HG03196 (cell line): ENCODE results near the gene EIF4G2.
A peak's percentile ranks its signal among the peaks of the same experiment; 100 is the strongest.

ENCODE experiments used
- ATAC-seq: cut with Tn5 transposase; IDR thresholded peaks from one replicate; pipeline ENCODE4 v1.9.1; 2021; ENCODE audit not compliant: unreplicated experiment

Gene EIF4G2

DNA sequence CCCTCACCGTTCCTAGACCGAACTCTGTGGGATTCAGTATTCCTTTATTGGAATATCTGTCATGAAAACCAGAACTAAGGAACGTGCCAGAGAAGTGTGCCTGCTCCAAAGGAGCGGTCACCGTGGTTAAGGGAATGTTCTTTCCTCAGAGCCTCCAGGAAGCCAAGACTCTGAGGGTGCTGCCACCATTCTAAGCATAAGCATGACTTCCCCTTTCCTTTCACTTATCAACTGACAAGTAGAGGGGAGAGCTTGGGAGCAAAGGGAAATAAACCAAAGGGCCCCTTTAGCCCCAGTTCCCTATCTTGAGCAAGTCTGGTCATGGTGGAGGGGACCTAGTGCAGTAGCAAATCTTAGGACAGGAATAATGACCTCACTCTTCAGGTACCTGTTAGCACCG, 30.9 kb downstream of the EIF4G2 start:
- ATAC-seq = no peak

DNA sequence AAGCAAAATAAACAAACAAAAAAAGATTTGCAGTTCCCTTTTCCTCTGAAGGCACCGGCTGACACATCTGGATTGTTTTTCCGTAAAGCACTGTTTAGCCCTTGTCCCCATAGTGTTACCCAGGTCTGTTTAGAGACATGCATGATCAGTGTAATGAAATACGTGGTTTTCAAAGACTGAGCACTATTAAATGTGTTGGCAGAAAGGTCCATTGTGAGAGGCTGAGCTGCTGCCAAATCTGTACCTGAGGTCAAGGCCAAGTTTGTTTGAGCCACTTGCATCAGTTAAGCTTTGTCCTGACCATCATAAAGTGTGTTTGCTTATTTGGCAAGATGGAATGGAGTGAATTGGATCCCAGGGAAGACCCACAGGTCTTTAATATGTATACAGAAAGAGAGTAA, 31.3 kb downstream of the EIF4G2 start:
- no peak for ATAC-seq

DNA sequence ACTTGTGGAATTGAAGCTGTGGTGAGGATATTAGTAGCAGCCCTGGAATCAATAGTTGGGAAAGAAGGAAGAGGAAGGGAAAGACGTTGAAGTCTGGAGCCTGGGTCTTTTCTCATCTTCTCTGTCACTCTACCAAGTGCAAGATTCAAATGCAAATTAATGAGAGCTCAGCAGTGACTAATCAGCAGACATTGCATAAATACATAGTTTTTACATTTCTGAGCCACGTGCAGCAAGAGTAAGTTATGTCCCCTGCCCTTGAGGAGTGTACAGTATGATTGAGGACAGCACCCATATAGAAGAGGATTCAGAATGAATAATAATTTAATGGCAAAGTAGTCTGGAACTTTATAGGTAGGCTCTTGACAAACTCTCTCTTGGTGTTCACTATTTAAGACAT, 33.9 kb downstream of the EIF4G2 start:
- ATAC-seq = no peak

DNA sequence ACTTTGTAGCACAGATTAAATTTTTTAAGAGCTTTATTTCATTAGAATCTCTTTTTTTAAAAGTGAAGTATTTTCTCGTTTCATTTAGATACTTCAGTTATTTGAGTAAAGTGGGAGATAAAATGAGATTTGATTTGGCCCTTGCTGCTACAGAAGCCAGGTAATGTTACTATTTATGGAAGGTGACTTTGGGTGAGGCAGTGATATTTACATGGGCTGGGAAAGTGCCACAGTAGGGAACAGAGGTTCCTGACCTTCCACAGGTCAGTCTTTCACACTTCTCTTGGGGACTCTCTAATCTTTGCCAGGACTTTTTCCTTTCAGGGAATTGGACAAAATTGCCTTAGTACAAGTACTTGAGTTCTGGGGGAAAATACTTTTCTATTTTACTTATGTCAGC, 37.3 kb downstream of the EIF4G2 start:
- ATAC-seq = no peak

DNA sequence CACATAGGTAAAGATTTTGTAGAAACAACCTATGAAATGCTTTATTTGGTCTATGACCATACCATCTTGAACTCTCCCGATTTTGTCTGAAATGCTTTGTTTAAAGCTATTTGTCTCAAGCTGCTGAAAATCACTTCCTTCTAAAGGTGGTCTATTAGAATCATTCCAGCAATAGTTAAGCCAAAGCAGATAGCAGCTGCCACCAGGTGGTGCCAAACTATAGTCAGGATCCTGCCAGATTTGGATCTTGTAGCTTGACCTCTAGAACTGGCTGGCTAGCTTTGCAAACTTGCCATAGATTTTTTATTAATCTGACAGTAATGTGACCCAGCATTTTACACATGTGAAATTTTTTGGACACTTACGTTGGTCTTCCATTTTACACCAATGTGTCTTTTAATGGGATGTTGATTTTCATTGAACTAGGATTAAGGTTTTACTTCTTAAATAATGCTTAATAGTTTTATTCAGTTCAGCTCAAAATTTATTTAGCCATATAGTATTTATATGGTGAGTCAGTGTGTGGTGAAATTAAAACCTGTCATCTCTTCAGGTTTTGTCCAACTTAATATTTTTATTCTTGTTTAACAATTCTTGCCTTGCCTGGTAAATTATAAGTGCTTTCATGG, 38.0 kb downstream of the EIF4G2 start:
- ATAC-seq = no peak

DNA sequence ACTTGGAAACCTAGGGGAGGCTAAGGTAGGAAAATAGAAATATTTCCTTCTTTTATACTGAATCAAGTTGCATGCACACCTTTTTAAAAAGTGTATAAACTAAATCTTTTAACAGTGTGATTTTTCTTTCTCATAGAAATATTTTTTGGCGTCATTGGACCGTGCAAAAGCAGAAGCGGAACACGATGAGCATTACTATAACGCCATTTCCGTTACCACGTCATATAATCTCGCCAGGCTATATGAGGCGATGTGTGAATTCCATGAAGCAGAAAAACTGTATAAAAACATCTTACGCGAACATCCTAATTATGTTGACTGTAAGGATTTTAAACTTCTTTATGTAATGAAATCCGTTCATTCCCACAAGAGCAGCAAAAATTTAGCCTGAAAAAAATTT, 44.3 kb downstream of the EIF4G2 start:
- ATAC-seq = no peak

DNA sequence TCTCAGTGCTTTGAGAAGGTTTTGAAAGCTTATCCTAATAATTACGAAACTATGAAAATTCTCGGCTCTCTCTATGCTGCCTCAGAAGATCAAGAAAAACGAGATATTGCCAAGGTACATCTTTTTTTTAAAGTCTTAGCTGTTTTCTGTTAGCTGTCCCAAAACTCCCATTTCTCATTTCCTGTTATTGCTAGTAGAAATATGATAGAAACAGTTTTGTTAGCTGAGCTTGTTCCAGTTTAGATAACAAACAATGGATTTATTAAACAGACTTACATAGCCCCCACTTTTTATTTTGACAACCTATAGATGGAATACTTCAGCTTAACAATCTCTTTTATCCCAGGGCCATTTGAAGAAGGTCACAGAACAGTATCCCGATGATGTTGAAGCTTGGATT, 45.0 kb downstream of the EIF4G2 start:
- ATAC-seq = no peak

DNA sequence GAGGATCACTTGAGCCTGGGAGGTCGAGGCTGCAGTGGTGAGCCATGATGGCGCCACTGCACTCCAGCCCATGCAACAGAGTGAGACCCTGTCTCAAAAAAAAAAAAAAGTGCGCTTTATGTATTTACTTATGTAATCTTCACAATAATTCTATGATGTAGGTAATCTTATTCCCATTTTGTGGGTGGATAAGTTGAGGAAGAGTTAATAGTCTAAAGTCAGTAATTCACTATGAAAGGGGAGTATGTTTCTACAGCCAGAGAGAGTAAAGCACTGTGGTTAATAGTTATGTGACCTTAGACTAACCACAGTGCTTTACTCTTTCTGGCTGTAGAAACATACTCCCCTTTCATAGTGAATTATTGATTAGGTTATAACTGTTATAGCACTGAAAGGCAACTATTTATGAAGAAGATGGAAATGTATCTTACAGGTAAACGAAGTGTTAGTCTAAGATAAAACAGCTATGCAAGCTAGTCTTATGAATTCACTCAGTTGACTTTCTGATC, 45.8 kb downstream of the EIF4G2 start:
- ATAC-seq = no peak

DNA sequence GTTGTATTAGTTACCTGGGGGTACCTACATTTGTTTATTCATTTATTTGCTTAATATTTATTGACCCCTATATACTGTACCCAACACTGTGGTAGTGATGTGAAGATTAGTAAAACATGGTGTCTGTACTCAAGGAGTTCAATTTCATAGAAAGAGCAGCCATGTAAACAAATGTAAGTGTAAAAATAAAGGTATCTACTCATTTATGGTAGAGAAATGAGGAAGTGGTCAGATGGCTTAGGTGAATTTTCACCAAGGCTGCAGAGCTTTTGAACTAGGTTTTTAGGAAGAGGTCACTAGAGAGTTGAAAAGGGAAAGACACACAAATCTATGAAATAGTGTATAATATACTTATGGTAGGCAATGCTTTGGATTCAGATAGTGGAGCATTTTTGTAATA, 46.5 kb downstream of the EIF4G2 start:
- peak; percentile 74 for ATAC-seq

DNA sequence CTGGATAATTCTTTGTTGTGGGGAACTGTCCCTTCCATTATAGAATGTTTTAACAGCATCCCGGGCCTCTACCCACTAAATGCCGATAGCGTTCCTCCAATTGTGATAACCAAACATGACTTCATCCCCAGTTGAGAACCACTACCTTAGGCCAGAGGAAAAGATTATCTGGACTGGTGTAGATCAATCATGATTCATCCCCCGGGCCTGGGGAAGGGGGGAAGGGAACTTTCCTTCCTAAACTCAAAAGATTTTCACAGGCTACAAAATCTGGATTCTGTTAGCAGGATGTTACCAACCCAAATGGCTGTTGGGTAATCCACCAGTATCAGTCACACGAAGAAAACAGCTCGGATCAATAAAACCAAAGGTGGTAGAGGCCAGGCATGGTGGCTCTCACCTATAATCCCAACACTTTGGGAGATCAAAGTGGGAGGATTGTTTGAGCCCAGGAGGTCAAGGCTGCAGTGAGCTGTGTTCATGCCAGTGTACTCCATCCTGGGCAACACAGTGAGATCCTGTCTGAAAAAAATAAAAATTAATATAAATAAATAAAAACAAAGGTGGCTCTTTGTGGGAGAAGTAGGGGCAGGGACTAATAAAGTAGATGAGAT, 47.5 kb downstream of the EIF4G2 start:
- ATAC-seq = no peak

DNA sequence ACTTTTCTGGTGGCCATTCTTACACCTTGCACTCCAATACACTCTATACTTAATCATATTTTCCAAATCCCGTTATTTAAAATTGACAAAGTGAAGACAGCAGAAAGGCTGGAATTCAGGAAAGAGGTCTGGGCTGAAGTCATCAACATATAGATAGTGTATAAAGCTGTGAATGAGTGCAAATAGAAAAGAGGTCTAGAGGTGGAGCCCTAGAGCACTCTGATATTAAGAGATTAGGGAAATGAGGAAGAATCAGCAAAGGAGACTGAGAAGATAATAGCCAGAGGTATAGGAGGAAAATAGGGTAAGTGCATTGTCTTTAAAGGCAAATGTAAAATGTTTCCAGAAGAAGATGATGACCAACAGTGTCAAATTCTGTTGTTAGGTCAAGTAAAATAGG, 49.8 kb downstream of the EIF4G2 start:
- no peak for ATAC-seq

DNA sequence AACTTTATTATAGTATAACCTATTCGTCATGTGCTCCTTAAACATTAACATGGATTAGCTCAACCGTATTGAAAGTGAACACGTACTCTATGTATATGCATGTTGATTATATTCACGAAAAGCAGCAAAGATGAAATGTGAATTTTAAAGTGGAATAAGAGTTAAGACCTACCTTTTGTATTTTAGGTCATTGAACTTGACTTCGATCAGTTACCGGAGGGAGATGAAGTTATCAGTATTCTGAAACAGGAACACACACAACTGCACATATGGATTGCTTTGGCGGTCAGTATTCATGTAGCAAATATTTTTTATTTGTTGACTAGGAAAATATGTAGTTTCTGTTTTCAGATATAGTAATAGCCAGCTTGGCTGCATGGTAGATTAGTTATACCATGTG, 56.2 kb downstream of the EIF4G2 start:
- ATAC-seq = no peak

DNA sequence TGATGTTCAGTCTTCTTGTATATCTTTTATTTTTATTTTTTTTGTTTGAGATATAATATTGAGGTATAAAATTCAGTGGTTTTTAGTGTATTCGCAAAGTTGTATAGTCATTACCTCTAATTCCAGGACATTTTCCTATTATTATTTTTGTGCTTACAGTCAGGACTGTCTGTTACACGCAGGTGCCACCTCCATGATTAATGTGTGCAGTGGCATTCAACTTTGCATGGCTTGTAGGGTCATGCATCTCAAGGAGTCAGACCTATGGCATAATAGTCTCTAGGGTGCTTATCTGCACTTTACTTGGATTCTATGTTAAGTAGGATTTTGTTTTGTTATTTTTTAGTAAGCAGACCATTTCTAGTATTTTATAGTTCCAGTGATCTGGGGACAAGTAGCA, 56.7 kb downstream of the EIF4G2 start:
- no peak for ATAC-seq

DNA sequence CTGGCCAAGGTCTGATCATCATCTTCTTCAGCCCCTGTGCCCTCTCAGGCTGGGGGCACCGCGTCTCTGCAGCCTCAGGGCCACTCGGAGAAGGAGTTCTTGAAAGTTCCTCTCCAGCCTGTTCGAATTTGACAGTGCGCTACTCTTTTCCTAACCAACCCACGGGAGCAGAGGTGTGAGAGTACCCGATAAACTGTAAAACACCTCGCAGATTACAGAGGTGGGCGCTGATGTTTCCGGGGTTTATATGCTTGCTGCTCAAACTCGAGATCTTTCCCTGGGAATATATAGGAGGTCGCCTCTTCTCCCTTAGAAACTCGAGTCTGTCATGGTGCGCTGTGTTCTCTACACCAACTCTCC, 57.2 kb downstream of the EIF4G2 start:
- no peak for ATAC-seq

DNA sequence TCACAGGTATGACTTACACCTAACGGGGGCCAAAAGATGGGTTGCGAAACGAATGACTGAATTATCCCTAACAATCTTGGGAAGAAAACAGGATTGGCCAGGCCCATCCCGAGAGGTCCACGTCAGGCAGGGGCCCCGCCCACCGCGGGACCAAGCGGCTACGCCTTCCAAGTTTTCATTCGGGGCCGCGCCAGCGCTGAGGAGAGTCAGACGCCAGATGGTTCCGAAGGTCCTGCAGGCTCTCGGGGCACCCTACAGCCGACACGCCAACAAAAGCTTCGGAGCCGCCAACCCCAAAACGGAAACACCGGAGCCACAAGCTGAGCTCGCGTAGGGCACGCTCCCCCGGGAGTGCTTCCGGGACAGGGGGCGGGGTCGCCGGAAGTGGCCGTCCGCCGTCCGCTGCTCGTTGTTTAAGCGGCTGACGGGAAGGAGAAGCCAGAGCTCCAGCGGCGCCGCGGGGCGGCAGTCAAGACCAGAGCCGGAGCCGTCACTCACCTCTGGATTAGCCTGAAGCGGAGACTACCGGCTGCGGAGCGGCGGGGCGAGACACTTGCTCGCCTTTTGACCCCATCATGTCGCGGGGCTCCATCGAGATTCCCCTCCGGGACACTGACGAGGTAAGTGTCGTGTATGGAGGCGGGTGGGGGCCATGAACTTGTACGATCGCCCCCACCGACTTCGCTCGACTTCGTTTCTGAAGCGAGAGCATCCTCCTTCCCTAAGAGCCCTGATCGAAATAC, 57.7 kb downstream of the EIF4G2 start, which contains the start of gene CTR9:
Gene CTR9 (plus strand): TSS at position 409 of the 743 bp plus-strand sequence. CDS start 167 bp downstream, at position 576.
- peak; percentile 93 for ATAC-seq

DNA sequence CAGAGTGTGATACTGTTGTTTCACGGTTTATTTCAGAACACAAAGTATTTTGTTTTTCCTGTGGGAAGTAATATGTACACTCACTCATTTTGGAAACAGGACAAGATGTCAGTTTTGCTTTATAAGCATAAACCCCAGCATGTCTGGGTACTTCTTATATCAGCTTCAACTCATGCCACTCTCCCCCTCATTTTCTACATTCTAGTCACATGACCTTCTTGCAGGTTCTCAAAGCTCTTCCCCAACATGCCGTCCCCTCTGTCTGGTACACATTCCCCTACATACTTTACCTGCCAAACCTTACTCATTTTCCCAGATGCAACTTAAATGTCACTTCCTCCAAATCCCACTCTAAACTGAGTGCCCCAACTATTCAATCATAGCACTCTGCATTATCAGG, 59.2 kb downstream of the EIF4G2 start:
- no peak for ATAC-seq

DNA sequence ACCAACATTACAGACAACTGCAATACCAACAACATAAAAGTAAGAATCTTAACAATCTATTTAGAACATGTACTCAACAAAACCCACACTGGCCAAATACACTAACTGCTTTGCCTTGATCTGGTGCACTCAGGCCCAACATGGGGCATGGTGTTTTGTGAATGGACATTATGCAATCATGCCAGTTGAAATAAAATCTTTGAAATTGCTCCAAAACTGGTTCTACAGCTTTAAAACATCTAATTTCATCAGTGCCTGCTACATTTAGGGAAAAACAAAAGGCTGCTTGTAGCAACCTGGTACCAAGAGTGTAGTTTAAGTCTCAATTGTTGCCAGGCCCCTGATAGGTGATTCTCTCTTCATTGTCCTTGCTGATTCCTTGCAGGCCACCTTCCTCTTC, 61.0 kb downstream of the EIF4G2 start:
- no peak for ATAC-seq
